Stimulated activated CD4-positive, alpha-beta T cell treated with anti-CD3 and anti-CD28 coated beads, Interleukin-4, amount 100 ng/mL, for 24 hours (primary cell): Measurements from ENCODE around the gene TFPI2.
"Not testable (repeated sequence)": the region's sequence is repeated elsewhere in the genome, so short reads cannot be mapped to it uniquely, and the experiment has no call there.

Source experiments
- DNase-seq: peaks from one replicate; pipeline ENCODE4 v3.0.0-alpha.2; 2020

TFPI2 gene, protein sequence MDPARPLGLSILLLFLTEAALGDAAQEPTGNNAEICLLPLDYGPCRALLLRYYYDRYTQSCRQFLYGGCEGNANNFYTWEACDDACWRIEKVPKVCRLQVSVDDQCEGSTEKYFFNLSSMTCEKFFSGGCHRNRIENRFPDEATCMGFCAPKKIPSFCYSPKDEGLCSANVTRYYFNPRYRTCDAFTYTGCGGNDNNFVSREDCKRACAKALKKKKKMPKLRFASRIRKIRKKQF

GRCh38 chr7:93890464-93891068 is at the start of gene TFPI2:
Gene TFPI2, minus strand, starts transcription at chr7:93890753. Its CDS starts 75 bp downstream, at chr7:93890678.
- peak; percentile 5 for DNase-seq

DNA sequence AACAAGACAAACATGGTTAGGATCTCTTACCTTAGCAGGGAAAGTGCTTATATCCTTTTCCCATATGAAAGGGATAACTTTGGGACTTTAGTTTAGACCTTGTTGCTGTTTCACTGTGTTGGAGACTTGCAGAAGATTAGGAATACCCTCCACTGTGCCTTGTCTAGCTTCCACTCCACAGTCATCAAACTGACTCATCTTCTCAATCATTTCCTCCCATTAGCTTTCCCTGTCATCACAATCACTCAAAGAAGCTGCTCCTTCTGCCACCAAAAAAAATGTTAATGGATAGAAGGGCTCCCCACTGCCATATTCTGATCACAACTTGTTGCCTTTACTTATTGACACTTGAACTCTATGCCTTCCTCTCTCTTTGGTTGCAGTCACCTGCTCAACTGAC is 47.7 kb upstream of the TFPI2 start:
- no peak for DNase-seq

DNA sequence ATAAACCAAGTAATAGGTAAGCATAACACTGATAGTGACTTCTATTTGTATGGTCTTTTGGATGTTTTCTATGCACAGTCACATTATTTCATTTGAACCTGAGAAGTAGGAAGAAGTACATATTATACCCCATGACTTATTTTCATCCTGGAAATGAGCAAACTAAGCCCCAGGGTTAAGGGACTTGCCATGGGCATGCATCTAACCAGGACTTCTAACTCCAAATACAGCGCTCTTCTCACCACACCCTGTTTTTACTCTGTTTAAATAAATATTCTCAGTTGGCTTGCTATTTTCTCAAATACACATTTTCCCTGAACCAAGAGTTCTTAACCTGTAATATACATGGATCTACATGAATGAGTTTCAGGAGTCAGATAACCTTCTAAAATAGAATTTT is 47.3 kb upstream of the TFPI2 start:
- no peak for DNase-seq

GRCh38 chr7:93935102-93935501 is 44.5 kb upstream of the TFPI2 start:
- no peak for DNase-seq

DNA sequence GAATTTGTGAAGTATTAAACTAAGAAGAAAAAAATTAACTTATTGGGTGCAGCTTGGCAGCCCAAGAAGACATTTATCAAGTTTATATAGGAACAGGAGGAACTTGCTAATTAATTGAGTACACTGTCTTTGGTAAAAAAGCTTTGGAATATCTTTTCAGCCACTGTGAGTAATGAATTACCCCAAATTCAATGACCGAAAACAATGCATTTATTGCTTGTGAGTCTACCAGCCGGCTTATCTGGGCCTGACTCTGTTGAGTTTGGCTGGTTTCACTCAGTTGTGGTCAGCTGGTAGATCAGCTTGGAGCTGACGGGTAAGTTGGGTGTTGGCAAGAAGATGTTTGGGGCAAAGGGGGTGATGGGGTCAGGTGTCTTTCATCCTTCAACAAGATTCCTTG is 42.6 kb upstream of the TFPI2 start:
- no peak for DNase-seq

DNA sequence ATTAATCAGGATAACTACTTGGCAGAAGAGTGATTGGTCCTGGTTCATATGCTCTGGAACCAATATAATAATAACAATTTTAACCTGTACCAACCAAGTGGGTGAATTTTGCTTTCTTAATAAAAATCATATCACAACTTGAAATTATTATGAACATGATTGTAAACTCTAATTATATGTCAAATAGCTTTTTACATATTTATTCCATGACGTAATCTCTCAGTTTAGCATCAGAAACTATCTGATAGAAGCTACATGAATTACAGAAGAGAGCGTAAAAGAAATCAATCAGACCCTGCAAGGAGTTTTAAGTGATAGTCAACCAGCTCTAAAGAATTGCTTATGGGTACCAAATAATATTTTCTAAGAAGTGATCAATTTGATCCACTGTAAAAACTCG is 41.1 kb upstream of the TFPI2 start:
- DNase-seq, result no peak

DNA sequence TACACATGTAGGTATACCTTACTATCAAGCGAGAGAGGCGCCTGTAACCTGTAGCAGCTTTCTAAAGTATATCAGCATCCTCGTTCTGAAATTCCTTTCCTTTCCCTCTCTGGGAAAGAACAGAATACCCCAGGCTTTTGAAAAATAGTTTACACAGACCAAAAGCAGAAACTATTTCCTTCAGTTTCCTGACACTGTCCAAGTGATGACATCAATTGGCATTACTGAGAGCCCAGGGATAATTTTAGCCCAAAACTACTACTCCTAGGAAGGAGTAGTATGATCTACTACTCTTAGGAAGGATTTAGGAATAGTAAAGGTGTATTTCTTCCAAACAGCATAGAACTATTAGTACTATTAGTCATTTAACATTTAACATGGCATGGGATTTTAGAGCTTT is 37.0 kb upstream of the TFPI2 start:
- DNase-seq, result no peak

GRCh38 chr7:93926800-93927199 is 36.2 kb upstream of the TFPI2 start:
- no peak for DNase-seq

GRCh38 chr7:93923942-93924341 is 33.4 kb upstream of the TFPI2 start:
- DNase-seq, result no peak

- no peak for DNase-seq
These were observed 32.7 kb upstream of the TFPI2 start for GRCh38 chr7:93923296-93923695.

DNA sequence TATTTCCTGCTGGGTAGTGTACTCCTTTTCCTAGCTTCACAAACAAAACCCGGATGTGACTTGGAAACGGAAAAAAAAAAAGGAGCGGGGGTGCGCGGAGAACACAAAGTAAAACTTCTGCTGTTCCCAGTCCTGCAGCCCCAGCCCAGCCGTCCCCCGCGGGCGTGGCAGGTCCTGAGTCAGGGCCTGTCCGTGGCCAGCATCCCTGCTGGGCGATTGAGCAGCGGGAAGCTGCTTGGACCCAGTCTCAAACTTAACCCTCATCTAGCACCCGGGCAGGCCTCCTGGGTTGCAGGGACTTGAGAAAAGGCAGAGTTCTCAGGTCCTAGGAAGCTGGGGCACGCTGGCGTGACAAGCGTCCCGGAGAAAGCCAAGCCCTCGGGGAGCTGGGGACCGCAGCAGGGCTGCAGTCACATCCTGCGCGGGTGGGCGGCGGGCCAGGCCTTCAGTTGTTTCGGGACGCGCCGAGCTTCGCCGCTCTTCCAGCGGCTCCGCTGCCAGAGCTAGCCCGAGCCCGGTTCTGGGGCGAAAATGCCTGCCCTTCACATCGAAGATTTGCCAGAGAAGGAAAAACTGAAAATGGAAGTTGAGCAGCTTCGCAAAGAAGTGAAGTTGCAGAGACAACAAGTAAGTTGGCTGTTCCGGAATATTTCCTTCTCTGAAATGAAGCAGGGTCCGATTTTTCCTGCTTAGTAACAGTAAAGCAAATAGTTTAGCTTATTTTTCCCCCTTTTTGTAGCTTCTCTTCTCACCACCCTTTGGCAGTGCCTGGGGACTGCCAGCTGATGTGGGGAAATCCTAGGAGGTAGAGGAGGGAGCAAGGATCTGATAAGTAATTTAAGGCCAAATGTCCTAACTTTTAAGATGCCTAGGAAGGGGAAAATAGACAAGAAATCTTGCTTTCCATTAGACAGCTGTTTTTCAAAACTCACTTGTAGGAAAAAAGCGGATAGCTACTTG is 31.3 kb upstream of the TFPI2 start, which contains the start of gene GNG11:
Gene GNG11 (plus strand): TSS at position 129 of the 960 bp plus-strand sequence. CDS start 403 bp downstream, at position 532.
- peak; percentile 9 for DNase-seq

- DNase-seq, result no peak
These were observed 30.6 kb upstream of the TFPI2 start for GRCh38 chr7:93921186-93921585.

DNA sequence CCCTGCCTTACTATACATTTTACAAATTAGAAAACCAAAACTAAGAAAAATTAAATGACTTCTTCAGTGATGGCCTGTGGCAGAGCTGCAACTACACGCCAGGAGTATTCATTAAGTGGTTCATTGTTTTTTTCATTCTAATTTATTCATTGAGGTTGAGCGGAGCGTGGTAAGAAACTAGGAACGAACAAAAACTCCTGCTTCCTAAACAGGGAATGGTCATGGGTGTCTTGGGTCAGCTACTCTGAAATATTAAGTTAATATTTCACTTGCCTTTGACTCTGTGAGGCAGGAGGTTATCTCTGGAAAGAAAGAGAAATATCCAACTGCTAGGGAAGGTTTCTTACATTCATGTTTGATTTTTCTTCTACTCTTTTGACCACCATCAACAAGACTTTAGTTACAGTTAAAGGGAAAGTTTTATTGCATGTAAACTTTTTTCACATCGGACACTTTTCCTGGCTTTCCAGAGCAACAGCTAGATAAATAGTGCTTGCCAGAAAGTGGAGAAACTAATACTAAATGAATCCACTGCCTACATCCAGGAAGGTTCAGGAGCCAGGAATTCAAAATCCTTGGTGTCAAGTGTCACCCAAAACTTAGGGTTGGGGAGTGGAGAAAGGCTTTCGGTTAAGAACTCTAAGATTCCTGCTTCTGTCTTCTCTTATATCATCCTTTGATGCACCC is 30.1 kb upstream of the TFPI2 start:
- no peak for DNase-seq

- not testable (repeated sequence) for DNase-seq
These were observed 25.8 kb upstream of the TFPI2 start for GRCh38 chr7:93916315-93916714.

DNA sequence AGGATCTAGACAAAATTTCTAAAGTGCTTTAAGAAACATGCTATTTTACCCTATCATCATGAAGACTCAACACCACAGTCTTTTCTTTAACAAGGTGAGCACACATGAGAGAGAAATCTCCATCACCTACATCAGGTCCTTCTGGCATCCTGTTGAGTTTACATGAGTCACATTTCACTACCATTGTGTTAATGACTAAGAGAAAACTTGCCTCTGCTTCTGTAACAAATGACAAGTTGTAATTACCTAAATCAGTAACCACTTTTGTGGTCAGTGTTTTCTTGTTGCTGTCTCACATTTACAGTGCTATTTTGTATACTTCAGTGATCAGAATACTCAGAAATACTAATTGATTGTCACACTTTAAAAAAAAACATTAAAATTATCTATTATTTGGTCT is 25.3 kb upstream of the TFPI2 start:
- DNase-seq, result not testable (repeated sequence)

DNA sequence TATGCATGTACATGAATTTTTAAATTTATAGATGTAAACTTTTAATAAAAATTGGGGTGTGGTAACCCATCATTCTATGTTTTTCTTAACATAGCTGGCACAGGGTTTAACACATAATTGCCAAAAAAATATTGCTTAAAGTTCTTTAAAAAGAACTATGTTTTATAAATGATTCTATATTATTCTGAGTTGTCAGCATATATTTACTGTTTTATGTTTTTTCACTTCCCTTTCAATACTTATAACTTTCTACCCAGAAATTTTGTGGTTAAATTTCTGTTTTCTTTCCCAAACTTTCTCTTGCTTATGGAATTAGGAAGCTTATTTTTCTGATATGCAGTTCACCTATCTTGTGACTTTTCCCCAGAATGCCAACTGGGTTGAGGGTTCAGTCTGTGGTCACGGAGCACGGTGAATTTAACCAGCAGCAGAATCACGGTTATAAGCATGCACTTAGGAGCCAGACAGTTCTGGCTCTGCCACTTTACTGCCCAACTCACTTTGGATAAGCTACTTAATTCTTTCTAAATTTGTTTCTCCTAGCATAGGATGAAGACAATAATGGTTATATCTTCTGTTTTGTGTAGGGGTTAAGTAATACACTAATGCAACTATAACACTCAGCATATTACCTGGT is 24.8 kb upstream of the TFPI2 start:
- DNase-seq, result not testable (repeated sequence)

DNA sequence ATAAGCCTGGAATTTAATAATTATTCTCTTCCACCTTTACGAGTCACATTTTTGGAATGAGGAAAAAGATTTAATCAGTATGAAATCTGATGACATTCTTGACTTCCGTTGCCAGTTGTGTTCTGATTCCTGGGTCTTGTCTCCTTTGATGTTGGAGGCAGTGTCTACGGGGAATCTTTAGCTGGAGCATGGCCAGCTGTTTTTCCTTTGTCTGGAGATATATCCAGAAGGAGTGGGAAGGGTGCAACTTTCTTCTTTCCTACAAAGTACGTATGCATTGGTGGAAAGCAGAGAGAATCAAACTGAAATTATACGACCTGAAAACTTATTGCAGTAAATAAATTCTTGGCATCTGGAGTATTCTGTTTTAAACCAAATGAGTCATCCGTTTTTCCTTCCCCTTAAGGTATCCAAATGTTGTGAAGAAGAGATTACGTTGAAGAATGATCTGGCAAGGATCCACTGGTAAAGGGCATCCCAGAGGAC is 24.1 kb upstream of the TFPI2 start:
- DNase-seq, result no peak

DNA sequence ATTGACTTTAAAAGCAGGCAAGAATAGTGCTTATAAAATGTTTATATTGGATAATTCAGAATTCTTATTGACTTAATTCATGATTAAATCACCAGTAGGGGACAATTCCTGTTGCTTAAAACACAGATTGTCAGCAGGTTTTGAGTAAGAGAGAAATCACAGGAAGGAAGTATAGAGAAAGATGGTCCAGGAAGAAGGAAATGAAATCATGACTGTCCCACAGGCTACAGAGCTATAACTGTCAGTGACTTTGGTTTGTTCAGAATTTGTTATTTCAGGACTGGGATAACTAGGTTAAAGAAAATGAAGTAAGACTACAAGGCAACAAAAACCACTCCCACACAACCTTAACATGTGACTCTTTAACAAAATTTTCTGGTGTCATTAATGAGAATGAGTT is 22.6 kb upstream of the TFPI2 start:
- DNase-seq, result no peak

DNA sequence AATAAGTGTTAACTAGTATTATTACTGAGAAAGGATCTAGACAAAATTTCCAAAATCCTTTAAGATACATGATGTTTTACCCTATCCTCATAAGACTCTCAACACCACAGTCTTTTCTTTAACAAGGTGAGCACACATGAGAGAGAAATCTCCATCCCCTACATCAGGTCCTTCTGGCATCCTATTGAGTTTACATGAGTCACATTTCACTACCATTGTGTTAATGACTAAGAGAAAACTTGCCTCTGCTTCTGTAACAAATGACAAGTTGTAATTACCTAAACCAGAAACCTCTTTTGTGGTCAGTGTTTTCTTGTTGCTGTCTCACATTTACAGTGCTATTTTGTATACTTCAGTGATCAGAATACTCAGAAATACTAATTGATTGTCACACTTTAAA is 21.1 kb upstream of the TFPI2 start:
- DNase-seq, result not testable (repeated sequence)

DNA sequence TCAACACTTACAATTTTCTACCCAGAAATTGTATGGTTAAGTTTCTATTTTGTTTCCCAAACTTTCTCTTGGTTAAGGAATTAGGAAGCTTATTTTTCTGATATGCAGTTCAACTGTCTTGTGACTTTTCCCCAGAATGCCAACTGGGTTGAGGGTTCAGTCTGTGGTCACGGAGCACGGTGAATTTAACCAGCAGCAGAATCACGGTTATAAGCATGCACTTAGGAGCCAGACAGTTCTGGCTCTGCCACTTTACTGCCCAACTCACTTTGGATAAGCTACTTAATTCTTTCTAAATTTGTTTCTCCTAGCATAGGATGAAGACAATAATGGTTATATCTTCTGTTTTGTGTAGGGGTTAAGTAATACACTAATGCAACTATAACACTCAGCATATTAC is 20.7 kb upstream of the TFPI2 start:
- not testable (repeated sequence) for DNase-seq

DNA sequence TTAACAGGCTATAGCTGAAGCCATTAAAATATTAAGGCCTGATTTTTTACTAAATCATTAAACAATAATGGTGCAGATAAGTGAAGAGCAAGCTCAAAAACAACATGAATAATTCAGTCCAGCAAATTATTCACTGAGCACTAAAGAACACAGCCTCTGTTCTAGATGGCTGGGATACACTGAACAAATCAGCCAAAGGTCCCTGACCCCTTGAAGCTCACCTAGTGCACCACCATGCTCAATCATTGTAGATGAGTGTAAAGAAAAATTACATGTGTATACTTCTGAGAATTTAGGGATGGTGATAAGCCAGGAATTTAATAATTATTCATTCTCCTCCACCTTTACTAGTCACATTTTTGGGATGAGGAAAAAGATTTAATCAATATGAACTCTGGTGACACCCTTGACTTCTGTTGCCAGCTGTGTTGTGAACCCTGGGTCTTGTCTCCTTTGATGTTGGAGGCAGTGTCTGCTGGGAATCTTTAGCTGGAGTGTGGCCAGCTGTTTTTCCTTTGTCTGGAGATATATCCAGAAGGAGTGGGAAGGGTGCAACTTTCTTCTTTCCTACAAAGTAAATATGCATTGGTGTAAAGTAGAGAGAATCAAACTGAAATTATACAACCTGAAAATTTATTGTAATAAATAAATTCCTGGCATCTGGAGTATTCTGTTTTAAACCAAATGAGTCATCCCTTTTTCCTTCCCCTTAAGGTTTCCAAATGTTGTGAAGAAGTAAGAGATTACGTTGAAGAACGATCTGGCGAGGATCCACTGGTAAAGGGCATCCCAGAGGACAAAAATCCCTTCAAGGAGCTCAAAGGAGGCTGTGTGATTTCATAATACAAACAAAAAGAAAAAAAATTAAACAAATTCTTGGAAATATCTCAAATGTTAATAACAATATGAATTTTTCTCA is 19.8 kb upstream of the TFPI2 start:
- no peak for DNase-seq
